NCI-H2196 (cell line): ENCODE data around the gene ZNF397.

Source experiments
- DNase-seq: peaks from one replicate; lab custom pipeline; 2025; ENCODE audit not compliant: unreplicated experiment; lab: John Stamatoyannopoulos, UW

Gene ZNF397

GRCh38 chr18:35290094-35290735, 49.4 kb downstream of the ZNF397 start, which contains the start of gene ZSCAN30:
TSS of gene ZSCAN30 (minus strand) at chr18:35290229. CDS start at chr18:35264352, 25,877 bp downstream.
- peak; percentile 95 for DNase-seq

DNA sequence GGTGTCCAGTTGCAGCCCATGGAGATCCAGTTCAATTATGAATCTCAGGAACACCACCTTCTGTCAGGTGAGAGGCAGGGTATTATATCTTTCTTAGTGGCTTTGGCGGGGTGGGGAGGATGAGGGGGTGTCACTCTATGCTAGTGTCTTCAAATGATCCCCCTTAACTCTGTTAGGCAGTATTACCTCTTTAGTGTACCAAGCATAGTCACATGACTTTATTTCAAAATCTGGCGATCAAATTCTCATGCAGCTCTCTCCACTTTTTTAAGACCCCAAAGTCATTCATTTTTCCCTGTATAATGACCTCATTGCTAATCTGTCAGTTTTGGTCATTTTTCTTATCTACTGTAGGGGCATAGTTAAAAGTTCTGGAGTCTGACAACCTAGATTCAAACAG, 50.3 kb downstream of the ZNF397 start:
- DNase-seq, result no peak

- no peak for DNase-seq
These were observed 55.2 kb downstream of the ZNF397 start for GRCh38 chr18:35296060-35296459.

DNA sequence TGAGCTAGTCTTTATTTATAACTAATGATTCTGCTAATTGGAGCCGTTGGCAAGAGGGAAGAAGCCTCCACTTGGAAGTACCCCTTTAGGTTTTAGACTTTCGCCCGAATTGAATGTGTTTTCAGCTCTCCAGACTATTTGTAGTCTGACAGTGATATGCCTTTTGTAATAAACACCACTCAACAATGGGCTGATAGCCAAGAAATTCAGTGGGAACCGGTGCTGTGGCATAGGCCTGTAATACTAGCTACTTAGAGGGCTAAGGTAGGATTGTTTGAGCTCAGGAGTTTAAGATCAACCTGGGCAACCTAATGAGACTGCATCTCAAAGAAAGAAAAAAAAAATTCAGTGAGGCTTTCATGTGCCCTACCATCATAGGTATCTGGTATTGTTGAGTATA, 62.8 kb downstream of the ZNF397 start:
- no peak for DNase-seq

- DNase-seq, result no peak
These were observed 65.9 kb downstream of the ZNF397 start for GRCh38 chr18:35306588-35307250.
